GM12865 (cell line): ENCODE results near the gene SAMSN1.

Experiments used
- DNase-seq: peaks from one replicate; pipeline ENCODE4 v3.0.0; 2010; ENCODE audit warnings: low read depth
- H3K4me3 ChIP-seq: 2 replicates; pipeline ENCODE4 v1.5.1; 2011; ENCODE audit warnings: mild to moderate bottlenecking, low read depth, low read length, control low read depth
- TF ChIP-seq, protein P1 (sequence below): IDR thresholded peaks from 2 replicates; pipeline ENCODE4 v1.5.1; 2011; ENCODE audit warnings: low read length, control low read depth, low read depth, inconsistent platforms; ENCODE audit not compliant: insufficient read depth; ENCODE audit errors: missing control alignments

The SAMSN1 gene

DNA sequence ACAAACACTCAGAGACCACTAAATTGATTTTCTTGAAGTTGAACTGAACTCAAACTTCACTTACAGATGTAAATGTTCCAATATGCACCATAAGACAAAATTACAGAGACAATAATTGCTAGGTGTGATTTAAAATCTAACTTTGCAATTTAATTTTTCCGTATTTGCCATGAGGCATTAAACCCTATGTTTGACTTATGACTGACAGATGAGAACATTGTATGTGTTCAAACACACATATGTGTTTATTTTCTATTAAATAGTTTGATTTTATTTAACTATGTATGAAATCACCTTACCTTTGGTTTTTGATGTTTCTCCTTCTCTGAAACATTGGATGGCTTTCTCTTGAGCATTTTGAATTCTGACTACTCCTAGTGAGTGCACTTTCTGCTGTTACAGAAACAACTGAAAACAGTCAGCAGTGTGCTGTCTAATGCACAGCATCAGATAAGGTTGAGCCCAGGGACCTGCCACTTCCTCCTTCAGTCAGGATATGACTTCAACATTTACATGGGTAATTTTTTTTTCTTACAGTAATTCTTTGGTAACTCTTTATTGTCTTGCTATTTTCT lies at the start of gene SAMSN1:
Gene SAMSN1 (minus strand): TSS at position 410 of the 575 bp plus-strand sequence. CDS start 54 bp downstream, at position 356.
- DNase-seq, result peak; percentile 90
- peak within 1 kb of the TSS; percentile 90 for H3K4me3 ChIP-seq
- TF ChIP-seq, protein P1, sequence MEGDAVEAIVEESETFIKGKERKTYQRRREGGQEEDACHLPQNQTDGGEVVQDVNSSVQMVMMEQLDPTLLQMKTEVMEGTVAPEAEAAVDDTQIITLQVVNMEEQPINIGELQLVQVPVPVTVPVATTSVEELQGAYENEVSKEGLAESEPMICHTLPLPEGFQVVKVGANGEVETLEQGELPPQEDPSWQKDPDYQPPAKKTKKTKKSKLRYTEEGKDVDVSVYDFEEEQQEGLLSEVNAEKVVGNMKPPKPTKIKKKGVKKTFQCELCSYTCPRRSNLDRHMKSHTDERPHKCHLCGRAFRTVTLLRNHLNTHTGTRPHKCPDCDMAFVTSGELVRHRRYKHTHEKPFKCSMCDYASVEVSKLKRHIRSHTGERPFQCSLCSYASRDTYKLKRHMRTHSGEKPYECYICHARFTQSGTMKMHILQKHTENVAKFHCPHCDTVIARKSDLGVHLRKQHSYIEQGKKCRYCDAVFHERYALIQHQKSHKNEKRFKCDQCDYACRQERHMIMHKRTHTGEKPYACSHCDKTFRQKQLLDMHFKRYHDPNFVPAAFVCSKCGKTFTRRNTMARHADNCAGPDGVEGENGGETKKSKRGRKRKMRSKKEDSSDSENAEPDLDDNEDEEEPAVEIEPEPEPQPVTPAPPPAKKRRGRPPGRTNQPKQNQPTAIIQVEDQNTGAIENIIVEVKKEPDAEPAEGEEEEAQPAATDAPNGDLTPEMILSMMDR, result no peak

DNA sequence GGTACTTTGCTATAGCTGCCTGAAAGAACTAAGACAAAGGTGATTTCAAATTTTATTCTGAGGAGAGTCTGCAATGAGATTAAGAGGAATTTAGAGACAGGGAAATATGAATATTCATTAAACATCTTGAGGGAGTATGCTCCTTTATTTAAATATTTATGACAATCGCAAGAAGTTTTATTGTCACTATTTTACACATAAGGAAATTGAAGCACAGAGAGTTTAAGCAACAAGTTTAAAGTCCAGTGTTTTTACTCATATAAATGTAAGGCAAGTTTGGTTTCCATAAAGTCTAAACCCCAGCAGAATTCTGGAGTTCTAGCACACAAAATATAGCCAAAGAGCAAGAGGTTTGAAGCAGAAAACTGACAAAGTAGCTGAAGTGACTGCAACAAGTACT lies 49.3 kb upstream of the SAMSN1 start:
- TF ChIP-seq, protein P1, result no peak
- no peak for DNase-seq

DNA sequence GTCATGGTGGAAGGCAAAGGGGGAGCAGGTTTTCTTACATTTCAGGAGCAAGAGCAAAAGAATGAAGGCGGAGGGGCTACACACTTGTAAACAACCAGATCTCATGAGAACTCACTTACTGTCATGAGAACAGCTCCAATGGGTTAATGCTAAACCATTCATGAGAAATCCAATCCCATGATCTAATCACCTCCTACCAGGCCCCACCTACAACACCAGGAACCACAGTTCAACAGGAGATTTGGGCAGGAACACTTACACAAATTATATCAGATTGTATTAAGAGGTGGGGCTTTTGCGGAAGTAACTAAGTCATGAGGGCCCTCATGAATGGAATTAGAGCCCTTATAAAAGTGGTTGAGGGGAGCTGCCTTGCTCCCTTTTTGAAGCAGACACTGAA lies 48.9 kb upstream of the SAMSN1 start:
- H3K4me3 ChIP-seq, result no peak overlapping the region
- no peak for DNase-seq
- TF ChIP-seq, protein P1, result no peak

More for the DNA sequence above, 49.3 kb upstream of the SAMSN1 start:
- H3K4me3 ChIP-seq, result no peak overlapping the region

DNA sequence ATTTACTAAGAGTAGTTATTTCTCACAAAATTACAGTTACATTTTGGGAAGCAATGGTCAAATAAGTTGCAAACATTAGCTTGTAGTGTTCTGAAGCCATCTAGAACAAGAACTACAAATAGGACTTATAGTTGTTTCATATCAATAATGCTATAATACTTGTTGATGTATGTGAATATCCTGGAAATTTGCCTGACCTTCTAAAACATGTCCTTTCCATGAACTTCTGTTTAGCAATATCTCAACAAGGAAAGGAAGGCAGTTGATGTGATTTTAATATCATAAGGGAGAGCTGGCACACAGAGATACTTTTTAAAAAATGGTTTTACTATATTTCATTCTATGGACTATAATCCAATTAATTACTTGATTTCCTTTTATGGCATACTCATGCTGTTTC lies 47.1 kb upstream of the SAMSN1 start:
- H3K4me3 ChIP-seq, result no peak overlapping the region
- DNase-seq, result no peak
- TF ChIP-seq, protein P1, result no peak

DNA sequence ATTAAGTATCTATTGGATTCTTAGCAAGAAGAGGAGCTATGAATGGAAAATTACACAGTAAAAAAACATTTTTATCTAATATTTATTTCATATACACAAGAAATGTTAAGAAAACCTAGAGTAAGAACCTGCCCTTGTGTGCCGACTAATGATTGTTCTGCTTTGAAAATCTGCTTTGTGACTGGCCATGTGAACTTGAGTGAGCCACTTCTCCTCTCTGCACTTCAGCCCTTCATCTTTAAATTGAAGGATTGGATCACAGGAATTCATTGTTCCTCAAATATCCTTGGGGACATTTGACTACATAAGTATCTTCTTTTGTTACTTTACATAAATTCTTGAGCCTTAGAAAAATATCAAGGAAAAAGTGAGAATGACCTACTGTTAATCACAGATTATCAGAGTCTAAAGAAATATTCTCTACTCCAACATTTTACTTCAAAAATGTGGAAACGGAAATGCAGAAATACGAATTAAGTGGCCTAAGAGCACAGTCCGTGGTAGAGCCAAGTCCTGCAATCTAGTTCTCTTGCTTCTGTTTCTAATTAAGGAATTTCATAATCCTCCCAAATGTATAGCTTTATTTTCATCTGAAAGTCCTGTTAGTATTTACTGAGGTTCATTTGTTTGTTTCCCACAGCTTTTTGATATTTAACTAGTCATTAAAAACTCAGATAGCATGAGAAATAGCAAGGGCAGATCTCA lies 46.3 kb upstream of the SAMSN1 start:
- no peak for DNase-seq
- TF ChIP-seq, protein P1, result no peak
- no peak overlapping the region for H3K4me3 ChIP-seq

DNA sequence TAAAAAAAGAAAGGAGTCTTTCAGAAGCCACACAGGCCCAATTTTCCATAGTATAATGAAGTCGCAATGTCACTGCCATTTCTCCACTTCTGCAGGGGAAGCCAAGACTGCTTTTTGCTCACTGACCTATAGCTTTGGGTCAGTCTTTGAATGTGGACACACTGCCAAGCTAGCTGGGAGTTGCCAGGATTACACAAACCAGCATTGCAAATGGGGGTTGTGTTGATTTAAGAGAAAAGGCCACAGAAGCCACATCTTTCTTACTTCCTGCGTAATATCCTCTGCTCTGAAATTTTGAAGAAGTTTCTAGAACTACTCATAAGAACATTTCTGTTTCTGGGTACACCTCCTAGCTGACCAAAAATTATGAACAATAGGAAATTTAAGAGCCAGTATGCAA lies 45.8 kb upstream of the SAMSN1 start:
- H3K4me3 ChIP-seq, result no peak overlapping the region
- TF ChIP-seq, protein P1, result no peak
- DNase-seq, result peak; percentile 17

DNA sequence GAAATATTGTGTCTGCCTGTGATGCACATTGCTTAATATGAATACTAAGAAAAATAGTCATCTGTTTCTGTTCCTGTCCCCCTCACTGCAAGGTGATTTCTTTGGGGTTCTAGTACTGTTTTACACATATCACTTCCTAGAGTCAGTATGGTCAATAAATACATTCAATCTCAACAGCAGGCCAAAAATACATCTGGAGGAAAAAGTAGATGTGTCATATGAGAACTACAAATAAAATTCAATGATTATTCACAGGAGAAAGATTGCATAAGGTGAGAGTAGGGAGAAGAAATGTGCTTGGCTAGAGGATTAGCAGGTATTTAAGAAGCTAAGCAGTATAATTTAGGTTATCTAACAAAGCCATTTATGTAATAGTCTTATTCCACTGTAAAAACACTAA lies 45.3 kb upstream of the SAMSN1 start:
- DNase-seq, result peak; percentile 7
- TF ChIP-seq, protein P1, result no peak
- H3K4me3 ChIP-seq, result no peak overlapping the region
